DMS114 treated with DMSO at 0.1 percent for 48 hours (cell line): ENCODE results near the gene R3HDM2.

Source experiments
- DNase-seq: peaks from one replicate; lab custom pipeline; 2025; ENCODE audit not compliant: unreplicated experiment; lab: John Stamatoyannopoulos, UW

The R3HDM2 gene

GRCh38 chr12:57207731-57208630 lies 222.9 kb downstream of the R3HDM2 start:
- DNase-seq = no peak

GRCh38 chr12:57205931-57206330 lies 224.9 kb downstream of the R3HDM2 start:
- no peak for DNase-seq

- DNase-seq = no peak
Measured at GRCh38 chr12:57205186-57205585, 225.7 kb downstream of the R3HDM2 start.

GRCh38 chr12:57204454-57204853 lies 226.4 kb downstream of the R3HDM2 start:
- DNase-seq = no peak

- DNase-seq = no peak
Measured at GRCh38 chr12:57203791-57204190, 227.1 kb downstream of the R3HDM2 start.
